Vagina (tissue), 2 donors: ENCODE measurements around the gene LECT2.

ENCODE experiments used
- POLR2A ChIP-seq, 2 donors: fragments of 450-650 bp; IDR thresholded peaks; one replicate each; pipeline ENCODE4 v1.6.1; 2017; ENCODE audit warnings: antibody characterized with exemption in 2 of 2, mild to moderate bottlenecking in 2 of 2, moderate library complexity in 2 of 2
- POLR2AphosphoS5 ChIP-seq, 2 donors: sonication (generic); formaldehyde crosslinking; IDR thresholded peaks; one replicate each; pipeline ENCODE4 v1.9.0; 2017; ENCODE audit warnings: antibody characterized with exemption in 2 of 2, mild to moderate bottlenecking in 2 of 2, low read depth in 1 of 2; ENCODE audit not compliant: insufficient read depth in 1 of 2
- TF ChIP-seq, protein P1 (sequence below), 3 experiments: fragments of 450-650 bp in 2 of 3; fragments of 200-600 bp in 1 of 3; sonication (generic) in 1 of 3; IDR thresholded peaks; one replicate each; pipeline ENCODE4 v1.5.1; 2017 to 2019; ENCODE audit warnings: antibody characterized with exemption in 3 of 3, mild to moderate bottlenecking in 2 of 3, moderate library complexity in 2 of 3

- no peak for TF ChIP-seq POLR2A (IDR thresholded peaks at IDR 0.05)
- TF ChIP-seq, protein P1, sequence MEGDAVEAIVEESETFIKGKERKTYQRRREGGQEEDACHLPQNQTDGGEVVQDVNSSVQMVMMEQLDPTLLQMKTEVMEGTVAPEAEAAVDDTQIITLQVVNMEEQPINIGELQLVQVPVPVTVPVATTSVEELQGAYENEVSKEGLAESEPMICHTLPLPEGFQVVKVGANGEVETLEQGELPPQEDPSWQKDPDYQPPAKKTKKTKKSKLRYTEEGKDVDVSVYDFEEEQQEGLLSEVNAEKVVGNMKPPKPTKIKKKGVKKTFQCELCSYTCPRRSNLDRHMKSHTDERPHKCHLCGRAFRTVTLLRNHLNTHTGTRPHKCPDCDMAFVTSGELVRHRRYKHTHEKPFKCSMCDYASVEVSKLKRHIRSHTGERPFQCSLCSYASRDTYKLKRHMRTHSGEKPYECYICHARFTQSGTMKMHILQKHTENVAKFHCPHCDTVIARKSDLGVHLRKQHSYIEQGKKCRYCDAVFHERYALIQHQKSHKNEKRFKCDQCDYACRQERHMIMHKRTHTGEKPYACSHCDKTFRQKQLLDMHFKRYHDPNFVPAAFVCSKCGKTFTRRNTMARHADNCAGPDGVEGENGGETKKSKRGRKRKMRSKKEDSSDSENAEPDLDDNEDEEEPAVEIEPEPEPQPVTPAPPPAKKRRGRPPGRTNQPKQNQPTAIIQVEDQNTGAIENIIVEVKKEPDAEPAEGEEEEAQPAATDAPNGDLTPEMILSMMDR (IDR thresholded peaks at IDR 0.05), result no peak
- TF ChIP-seq POLR2AphosphoS5 (IDR thresholded peaks at IDR 0.05; ENCODE audit: insufficient read depth in 1 of 2, low read depth in 1 of 2), result no peak
These were observed 11.4 kb upstream of the LECT2 start for GRCh38 chr5:135966165-135966564.
